Left ventricle myocardium inferior (tissue), 1 donor: ENCODE results near the gene HOXB3. TPM values are rescaled to one million over a fixed set of nuclear protein-coding genes. Genes with fewer than 3 reads are reported as not detected.

ENCODE experiments used
- DNase-seq: peaks from one replicate; pipeline ENCODE4 v3.0.0-alpha.2; 2020
- H3K27ac ChIP-seq: fragments of 200-600 bp; replicated peaks from 2 replicates; pipeline ENCODE4 v1.8.0; 2021
- H3K27me3 ChIP-seq: fragments of 200-600 bp; 2 replicates; pipeline ENCODE4 v1.8.0; 2021; ENCODE audit warnings: low read depth
- H3K36me3 ChIP-seq: fragments of 200-600 bp; 2 replicates; pipeline ENCODE4 v1.8.0; 2021
- H3K4me1 ChIP-seq: fragments of 200-600 bp; 2 replicates; pipeline ENCODE4 v1.8.0; 2021
- H3K4me3 ChIP-seq: fragments of 200-600 bp; 2 replicates; pipeline ENCODE4 v1.8.0; 2021; ENCODE audit warnings: mild to moderate bottlenecking, moderate library complexity
- H3K9me3 ChIP-seq: fragments of 200-600 bp; replicated peaks from 2 replicates; pipeline ENCODE4 v1.8.0; 2021
- CTCF ChIP-seq: fragments of 200-600 bp; IDR thresholded peaks from 2 replicates; pipeline ENCODE4 v1.8.0; 2021; ENCODE audit warnings: antibody characterized with exemption, mild to moderate bottlenecking, borderline replicate concordance
- intact Hi-C: fragments of 100-400 bp; cut with micrococcal nuclease; formaldehyde crosslinking; loops from one replicate; pipeline ENCODE4 v1.11.0; 2022
- total RNA-seq: library from RNA; stranded (reverse); fragmentation: NEBNext Ultra II Directional; extraction: Animal tissue kit (Norgen Biotek cat#: 25700); gene quantifications from one replicate; pipeline ENCODE4 v1.2.1, GENCODE V29; 2021
- donor health status: DM: no; HTN: yes; CAD: no; lungs with severe emphysema.

The HOXB3 gene
- total RNA-seq, 1 donor from 2014 or later = 0.91 TPM

DNA sequence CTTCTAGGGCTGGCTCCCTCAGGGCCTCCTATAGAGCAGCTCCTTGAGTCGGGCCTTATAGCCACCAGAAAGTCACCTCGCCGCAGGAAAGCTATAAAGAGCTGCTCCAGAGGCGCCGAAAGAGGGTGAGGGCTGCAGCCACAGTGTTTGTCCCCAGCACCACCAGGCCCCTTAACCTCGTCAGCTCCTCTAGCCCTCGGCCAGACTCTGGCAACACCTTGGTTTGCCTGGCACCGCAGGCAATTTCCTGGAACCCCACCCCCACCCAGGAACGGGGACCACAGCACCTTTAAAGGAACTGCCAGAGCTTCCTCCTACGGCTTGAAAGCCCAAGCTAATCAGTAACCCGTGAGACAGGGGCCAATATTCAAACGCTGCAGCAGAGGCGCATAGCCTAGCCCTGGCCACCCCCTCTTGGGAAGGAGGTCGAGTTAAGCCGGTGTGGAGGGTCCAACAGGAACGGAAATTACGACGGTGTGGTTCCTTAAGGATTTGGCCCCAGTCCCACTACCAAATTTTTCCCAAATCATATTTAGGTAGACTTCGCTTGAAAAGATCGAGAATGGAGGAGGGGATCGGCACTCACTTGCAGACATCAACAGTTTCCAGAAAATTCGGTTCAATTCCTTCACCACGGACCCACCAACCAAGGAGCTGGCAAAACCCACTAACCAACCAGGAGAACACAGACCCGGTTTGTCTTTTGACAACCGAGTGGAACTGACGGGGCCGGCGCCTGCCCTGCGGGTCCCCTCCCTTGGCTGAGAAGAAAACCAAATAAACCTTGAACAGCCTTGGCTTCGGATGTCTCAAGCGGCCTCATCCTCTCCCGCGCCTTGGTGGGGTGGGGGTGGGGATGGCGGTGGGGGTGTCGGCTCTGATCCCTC is 11.7 kb upstream of the HOXB3 start:
- H3K27me3 ChIP-seq = peaks cover 100% of the 10 kb centered on the region

DNA sequence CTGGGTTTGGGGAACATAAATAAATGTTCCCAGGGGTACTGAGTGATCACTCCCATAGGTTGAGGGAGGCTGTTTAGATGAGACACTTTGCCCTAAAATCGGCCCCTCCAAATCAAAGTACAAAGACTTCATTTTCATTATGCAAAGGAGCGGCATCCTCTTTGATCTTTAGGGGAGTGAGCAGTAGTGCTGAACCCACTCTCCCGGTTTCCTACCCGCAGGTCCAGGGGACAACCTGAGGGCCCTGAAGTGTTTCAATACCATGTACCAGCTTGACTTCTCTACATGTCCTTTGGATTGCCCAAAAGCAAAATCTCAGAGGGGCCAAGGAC is 11.1 kb upstream of the HOXB3 start:
- peaks cover 100% of the 10 kb centered on the region for H3K27me3 ChIP-seq
- no peaks in the 10 kb centered on the region for H3K36me3 ChIP-seq
- no peak overlapping the region for H3K27ac ChIP-seq
- no peak overlapping the region for H3K4me3 ChIP-seq
- no peaks in the 10 kb centered on the region for H3K9me3 ChIP-seq
- intact Hi-C loops = no loop called here
- peaks cover 25% of the 10 kb centered on the region for H3K4me1 ChIP-seq
- no peak for TF ChIP-seq CTCF
- DNase-seq = no peak

More for the DNA sequence above, 11.7 kb upstream of the HOXB3 start:
- Histone ChIP-seq H3K9me3 (no peaks in the 10 kb centered on the region), H3K4me1 (peaks cover 20% of the 10 kb centered on the region), H3K27ac (no peak overlapping the region), H3K4me3 (peak overlapping the region; percentile 11), H3K36me3 (no peaks in the 10 kb centered on the region)
- no peak for DNase-seq
- no peak for TF ChIP-seq CTCF
- intact Hi-C loops = no loop called here

DNA sequence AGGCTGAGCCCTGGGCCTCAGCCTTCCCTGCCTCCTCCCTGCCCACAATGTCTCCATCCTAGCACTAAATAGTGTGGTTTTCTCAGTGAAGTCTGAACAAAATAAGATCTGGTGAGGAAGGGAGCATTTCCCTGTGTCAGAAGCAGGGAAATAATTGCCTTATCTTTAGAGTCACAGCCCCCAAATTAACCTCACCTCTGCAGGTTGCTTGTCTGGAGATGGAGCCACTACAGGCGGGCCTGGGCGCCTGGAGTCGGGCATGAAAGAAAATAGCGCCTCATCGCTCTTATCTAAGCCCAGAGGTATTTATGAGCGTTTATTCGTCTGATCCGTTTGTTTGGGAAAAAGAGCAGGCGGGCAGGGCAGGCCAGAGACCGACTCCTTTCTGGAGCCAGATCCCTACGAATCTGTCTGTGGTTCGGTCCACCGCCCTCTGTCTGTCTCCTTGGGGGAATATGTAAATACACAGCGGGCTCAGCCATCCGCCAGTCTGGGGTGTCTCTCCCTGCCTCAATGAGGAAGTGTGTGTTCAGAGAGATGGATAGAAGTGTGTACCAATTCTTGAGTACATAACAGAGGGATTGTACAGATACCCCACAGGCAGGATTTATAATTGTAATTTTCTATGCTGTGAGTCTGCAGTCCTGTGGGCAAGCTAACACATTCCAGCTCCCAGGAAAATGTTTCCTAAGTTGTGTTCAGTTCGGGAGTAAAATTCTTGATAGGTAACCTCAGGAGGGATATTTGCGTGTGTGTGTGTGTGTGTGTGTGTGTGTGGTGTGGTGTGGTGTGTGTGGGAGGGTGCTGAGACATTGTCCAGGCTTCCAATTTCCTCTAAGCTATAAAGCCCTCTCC is 10.4 kb upstream of the HOXB3 start:
- no peak overlapping the region for H3K4me3 ChIP-seq
- TF ChIP-seq CTCF = no peak
- intact Hi-C loops = no loop called here
- H3K27ac ChIP-seq = no peak overlapping the region
- peaks cover 28% of the 10 kb centered on the region for H3K4me1 ChIP-seq
- H3K27me3 ChIP-seq = peaks cover 100% of the 10 kb centered on the region
- DNase-seq = no peak
- H3K9me3 ChIP-seq = no peaks in the 10 kb centered on the region
- H3K36me3 ChIP-seq = no peaks in the 10 kb centered on the region

- no peak for TF ChIP-seq CTCF
- DNase-seq = no peak
- Histone ChIP-seq H3K36me3 (no peaks in the 10 kb centered on the region), H3K4me3 (no peak overlapping the region), H3K27ac (no peak overlapping the region), H3K27me3 (peaks cover 100% of the 10 kb centered on the region), H3K4me1 (peaks cover 29% of the 10 kb centered on the region), H3K9me3 (no peaks in the 10 kb centered on the region)
- intact Hi-C loops = no loop called here
Measured at GRCh38 chr17:48599354-48599753, 9.3 kb upstream of the HOXB3 start.

DNA sequence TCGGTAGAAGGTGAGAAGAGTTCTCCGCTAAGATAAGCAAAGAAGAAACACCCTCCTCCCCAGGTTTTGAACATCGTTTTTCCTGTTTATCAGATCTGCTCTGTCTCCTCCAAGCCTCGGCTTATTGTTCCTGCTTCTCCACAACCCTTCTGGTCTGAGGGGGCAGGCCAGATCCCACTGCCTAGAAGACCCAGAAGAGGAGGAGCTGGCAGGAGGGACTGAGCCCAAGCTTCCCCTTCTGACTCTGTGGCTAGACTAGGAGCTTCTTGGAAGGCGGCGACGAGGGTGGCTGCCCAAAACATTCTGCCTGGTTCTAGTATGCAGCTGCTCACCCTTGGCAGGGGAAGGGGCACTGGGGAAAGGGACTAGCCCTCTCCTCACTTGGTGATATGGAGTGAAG is 8.7 kb upstream of the HOXB3 start:
- no peak for DNase-seq
- no peak for TF ChIP-seq CTCF
- Histone ChIP-seq H3K36me3 (no peaks in the 10 kb centered on the region), H3K4me1 (peaks cover 35% of the 10 kb centered on the region), H3K9me3 (no peaks in the 10 kb centered on the region), H3K4me3 (no peak overlapping the region), H3K27ac (no peak overlapping the region), H3K27me3 (peaks cover 100% of the 10 kb centered on the region)
- intact Hi-C loops = no loop called here
